Urinary bladder (tissue), 4 donors: Measurements from ENCODE around the gene GGNBP2. TPM values are rescaled to one million over a fixed set of nuclear protein-coding genes. Genes with fewer than 3 reads are reported as not detected.

ENCODE experiments used
- DNase-seq: peaks from one replicate; pipeline ENCODE4 v3.0.0-alpha.2; 2015; ENCODE audit errors: extremely low spot score
- H3K27ac ChIP-seq: one replicate; pipeline ENCODE4 v1.5.1; 2013; ENCODE audit warnings: low read depth, mild to moderate bottlenecking, moderate library complexity
- H3K36me3 ChIP-seq: one replicate; pipeline ENCODE4 v1.6.1; 2013; ENCODE audit warnings: mild to moderate bottlenecking, moderate library complexity; ENCODE audit not compliant: insufficient read depth
- H3K4me1 ChIP-seq: one replicate; pipeline ENCODE4 v1.6.1; 2013; ENCODE audit warnings: mild to moderate bottlenecking, moderate library complexity; ENCODE audit not compliant: insufficient read depth
- H3K4me3 ChIP-seq: one replicate; pipeline ENCODE4 v1.5.1; 2013; ENCODE audit warnings: low read depth, low read length
- WGBS: extraction: QIAGEN DNeasy Blood & Tissue Kit; methylation state at CpG from one replicate; pipeline ENCODE4 v1.1.7; 2013; 5-methylcytosine and 5-hydroxymethylcytosine counted together
- polyA plus RNA-seq: library from polyadenylated mRNA; stranded (reverse); fragments of 200-250 nt; gene quantifications from one replicate; pipeline ENCODE4 v1.2.3, GENCODE V29; 2013
- total RNA-seq: library from RNA; depleted of rRNA; stranded (reverse); fragments of >200 nt; gene quantifications from one replicate; pipeline ENCODE4 v1.2.3, GENCODE V29; 2014
- donor health status: healthy with polysubstance abuse.
- donor health status: healthy.

The GGNBP2 gene
- total and polyA plus RNA-seq, 2 donors = 46.4 to 86.5 TPM

GRCh38 chr17:36529121-36529520, 15.6 kb upstream of the GGNBP2 start:
- H3K27ac ChIP-seq = no peak overlapping the region
- H3K4me1 ChIP-seq = no peaks in the 10 kb centered on the region
- no peaks in the 10 kb centered on the region for H3K36me3 ChIP-seq
- no peak for DNase-seq
- H3K4me3 ChIP-seq = no peak overlapping the region

- WGBS = 93% methylated on average over 2 of the region's 2 CpGs
These were observed 12.2 kb upstream of the GGNBP2 start for GRCh38 chr17:36532435-36532975.

GRCh38 chr17:36533935-36534839, 10.5 kb upstream of the GGNBP2 start:
- WGBS = 7% methylated on average over 48 of the region's 48 CpGs

More at GRCh38 chr17:36532435-36532975, 12.2 kb upstream of the GGNBP2 start:
- no peak for DNase-seq
- Histone ChIP-seq H3K4me1 (no peaks in the 10 kb centered on the region), H3K27ac (no peak overlapping the region), H3K4me3 (no peak overlapping the region), H3K36me3 (no peaks in the 10 kb centered on the region)

GRCh38 chr17:36534840-36535668, 9.7 kb upstream of the GGNBP2 start, which contains the start of the genes MYO19 and PIGW:
Gene MYO19 (minus strand): TSS chr17:36534868. CDS start chr17:36532538, 2,330 bp downstream.
Gene PIGW (plus strand): TSS chr17:36534987. CDS start chr17:36537102, 2,115 bp downstream.
- Histone ChIP-seq H3K27ac (peak within 1 kb of the TSS; percentile 96), H3K4me1 (no peaks in the 10 kb centered on the region), H3K36me3 (no peaks in the 10 kb centered on the region), H3K4me3 (peak within 1 kb of the TSS; percentile 63)
- DNase-seq = no peak
- under 1% methylated on average over 83 of the region's 83 CpGs for WGBS

More at GRCh38 chr17:36533935-36534839, 10.5 kb upstream of the GGNBP2 start:
- no peak for DNase-seq
- peak overlapping the region; percentile 96 for H3K27ac ChIP-seq
- H3K4me1 ChIP-seq = no peaks in the 10 kb centered on the region
- peak overlapping the region; percentile 63 for H3K4me3 ChIP-seq
- no peaks in the 10 kb centered on the region for H3K36me3 ChIP-seq

GRCh38 chr17:36535669-36536081, 9.0 kb upstream of the GGNBP2 start:
- Histone ChIP-seq H3K4me3 (peak overlapping the region; percentile 63), H3K36me3 (no peaks in the 10 kb centered on the region), H3K27ac (peak overlapping the region; percentile 96), H3K4me1 (no peaks in the 10 kb centered on the region)
- DNase-seq = no peak
- 7% methylated on average over 15 of the region's 15 CpGs for WGBS

- no peak overlapping the region for H3K27ac ChIP-seq
- WGBS = 98% methylated on average over 3 of the region's 3 CpGs
- no peak overlapping the region for H3K4me3 ChIP-seq
- no peak for DNase-seq
- H3K36me3 ChIP-seq = no peaks in the 10 kb centered on the region
- H3K4me1 ChIP-seq = no peaks in the 10 kb centered on the region
These were observed 4.0 kb upstream of the GGNBP2 start for GRCh38 chr17:36540696-36541095.

- H3K27ac ChIP-seq = no peak overlapping the region
- no peak for DNase-seq
- no peaks in the 10 kb centered on the region for H3K4me1 ChIP-seq
- H3K4me3 ChIP-seq = no peak overlapping the region
- H3K36me3 ChIP-seq = no peaks in the 10 kb centered on the region
- WGBS = 98% methylated on average over 15 of the region's 15 CpGs
These were observed 2.0 kb upstream of the GGNBP2 start for GRCh38 chr17:36542755-36543154.

GRCh38 chr17:36544044-36544306, 744 bp upstream of the GGNBP2 start:
- DNase-seq = no peak
- no peaks in the 10 kb centered on the region for H3K36me3 ChIP-seq
- H3K4me1 ChIP-seq = no peaks in the 10 kb centered on the region
- peak overlapping the region; percentile 98 for H3K27ac ChIP-seq
- peak overlapping the region; percentile 78 for H3K4me3 ChIP-seq
- under 1% methylated on average over 10 of the region's 10 CpGs for WGBS

GRCh38 chr17:36545077-36545464, 352 bp downstream of the GGNBP2 start:
- Histone ChIP-seq H3K27ac (peak overlapping the region; percentile 98), H3K4me1 (no peaks in the 10 kb centered on the region), H3K36me3 (no peaks in the 10 kb centered on the region), H3K4me3 (peak overlapping the region; percentile 78)
- WGBS = under 1% methylated on average over 32 of the region's 38 CpGs
- DNase-seq = no peak

GRCh38 chr17:36545465-36546417, 1.0 kb downstream of the GGNBP2 start:
- H3K4me3 ChIP-seq = peak overlapping the region; percentile 78
- H3K27ac ChIP-seq = peak overlapping the region; percentile 95
- H3K4me1 ChIP-seq = no peaks in the 10 kb centered on the region
- WGBS = under 1% methylated on average over 60 of the region's 60 CpGs
- H3K36me3 ChIP-seq = no peaks in the 10 kb centered on the region
- DNase-seq = peak; percentile 91

- Histone ChIP-seq H3K36me3 (peaks cover 2% of the 10 kb centered on the region), H3K4me3 (peak overlapping the region; percentile 78), H3K27ac (peak overlapping the region; percentile 95), H3K4me1 (no peaks in the 10 kb centered on the region)
- WGBS = 22% methylated on average over 7 of the region's 7 CpGs
- DNase-seq = no peak
These were observed 1.8 kb downstream of the GGNBP2 start for GRCh38 chr17:36546418-36547093.

- Histone ChIP-seq H3K27ac (no peak overlapping the region), H3K4me1 (no peaks in the 10 kb centered on the region)
These were observed 3.1 kb downstream of the GGNBP2 start for GRCh38 chr17:36547776-36548175.

More at GRCh38 chr17:36547776-36548175, 3.1 kb downstream of the GGNBP2 start:
- no peak for DNase-seq
- H3K4me3 ChIP-seq = no peak overlapping the region
- peaks cover 2% of the 10 kb centered on the region for H3K36me3 ChIP-seq
